Mucosa of gallbladder (tissue), 1 donor: Measurements from ENCODE around the gene PCDHGA9. TPM values are rescaled to one million over a fixed set of nuclear protein-coding genes. Genes with fewer than 3 reads are reported as not detected.
"Not testable (repeated sequence)": the region's sequence is repeated elsewhere in the genome, so short reads cannot be mapped to it uniquely, and the experiment has no call there.

Experiments
- DNase-seq: peaks from one replicate; pipeline ENCODE4 v3.0.0-alpha.2; 2020; ENCODE audit warnings: low spot score
- total RNA-seq: library from RNA; stranded (reverse); gene quantifications from one replicate; pipeline ENCODE4 v1.2.1, GENCODE V29; 2021
- donor health status: DM: no; HTN: no; CAD: no.

PCDHGA9 gene
- total RNA-seq, 1 donor from 2014 or later: 7.5 TPM

GRCh38 chr5:141384471-141385267, 17.9 kb upstream of the PCDHGA9 start:
- no peak for DNase-seq

- DNase-seq: not testable (repeated sequence)
Observed at GRCh38 chr5:141387557-141388311, 14.8 kb upstream of the PCDHGA9 start, which contains the start of gene PCDHGB4. PCDHGB4 (plus strand) TSS chr5:141387698; CDS start chr5:141387885, 187 bp downstream.

- no peak for DNase-seq
Observed at GRCh38 chr5:141388661-141389060, 13.9 kb upstream of the PCDHGA9 start.

GRCh38 chr5:141389153-141390042, 13.2 kb upstream of the PCDHGA9 start:
- DNase-seq: no peak

GRCh38 chr5:141392429-141393198, 10.0 kb upstream of the PCDHGA9 start, which contains the start of gene PCDHGA8:
PCDHGA8 (plus strand) TSS chr5:141392633; CDS start chr5:141392814, 181 bp downstream.
- DNase-seq: no peak

- no peak for DNase-seq
Observed at GRCh38 chr5:141393267-141393666, 9.3 kb upstream of the PCDHGA9 start.

- DNase-seq: not testable (repeated sequence)
Observed at GRCh38 chr5:141394401-141395187, 8.0 kb upstream of the PCDHGA9 start.

- not testable (repeated sequence) for DNase-seq
Observed at GRCh38 chr5:141397756-141398551, 4.6 kb upstream of the PCDHGA9 start, which contains the start of gene PCDHGB5. PCDHGB5 (plus strand) TSS chr5:141397947; CDS start chr5:141398128, 181 bp downstream.

- no peak for DNase-seq
Observed at GRCh38 chr5:141398608-141399007, 4.0 kb upstream of the PCDHGA9 start.

GRCh38 chr5:141399555-141400258, 2.9 kb upstream of the PCDHGA9 start:
- no peak for DNase-seq

- DNase-seq: no peak
Observed at GRCh38 chr5:141403387-141403786, 809 bp downstream of the PCDHGA9 start.

GRCh38 chr5:141407790-141408505, 5.4 kb downstream of the PCDHGA9 start, which contains the start of gene PCDHGB6:
PCDHGB6 (plus strand) TSS chr5:141408021; CDS start chr5:141408203, 182 bp downstream.
- DNase-seq: not testable (repeated sequence)

GRCh38 chr5:141409598-141410306, 7.2 kb downstream of the PCDHGA9 start:
- DNase-seq: no peak

- DNase-seq: no peak
Observed at GRCh38 chr5:141411575-141411974, 9.0 kb downstream of the PCDHGA9 start.

GRCh38 chr5:141412854-141413539, 10.4 kb downstream of the PCDHGA9 start, which contains the start of gene PCDHGA10:
PCDHGA10 (plus strand) TSS chr5:141412987; CDS start chr5:141413176, 189 bp downstream.
- DNase-seq: peak; percentile 44

- DNase-seq: no peak
Observed at GRCh38 chr5:141413540-141414069, 11.0 kb downstream of the PCDHGA9 start.
